ENCODE data around the gene TRAF3IP1.

The TRAF3IP1 gene

GRCh38 chr2:238320246-238320647, at the start of gene TRAF3IP1:
Gene TRAF3IP1, plus strand, starts transcription at chr2:238320518. Its CDS starts 145 bp downstream, at chr2:238320663.
- no peak for TF ChIP-seq GATA2 (IDR thresholded peaks at IDR 0.05; ENCODE audit: low read depth, low read length)
- no peak for TF ChIP-seq GATA3 (IDR thresholded peaks at IDR 0.05; ENCODE audit: low read depth, low read length)

- no peak for TF ChIP-seq GATA3 (IDR thresholded peaks at IDR 0.05; ENCODE audit: low read depth, low read length)
- no peak for TF ChIP-seq GATA2 (IDR thresholded peaks at IDR 0.05; ENCODE audit: low read depth, low read length)
Observed at GRCh38 chr2:238270606-238271005, 49.7 kb upstream of the TRAF3IP1 start.

- TF ChIP-seq GATA2 (IDR thresholded peaks at IDR 0.05; ENCODE audit: low read depth, low read length) = no peak
Observed at GRCh38 chr2:238271061-238271554, 49.2 kb upstream of the TRAF3IP1 start.

GRCh38 chr2:238272156-238272555, 48.2 kb upstream of the TRAF3IP1 start:
- TF ChIP-seq GATA2 (IDR thresholded peaks at IDR 0.05; ENCODE audit: low read depth, low read length) (no peak), GATA3 (IDR thresholded peaks at IDR 0.05; ENCODE audit: low read depth, low read length) (no peak)

GRCh38 chr2:238274152-238274865, 46.0 kb upstream of the TRAF3IP1 start:
- TF ChIP-seq GATA3 (IDR thresholded peaks at IDR 0.05; ENCODE audit: low read depth, low read length) (no peak), GATA2 (IDR thresholded peaks at IDR 0.05; ENCODE audit: low read depth, low read length) (no peak)

- TF ChIP-seq GATA2 (IDR thresholded peaks at IDR 0.05; ENCODE audit: low read depth, low read length) (no peak), GATA3 (IDR thresholded peaks at IDR 0.05; ENCODE audit: low read depth, low read length) (no peak)
Observed at GRCh38 chr2:238277695-238278094, 42.6 kb upstream of the TRAF3IP1 start.

- TF ChIP-seq GATA2 (IDR thresholded peaks at IDR 0.05; ENCODE audit: low read depth, low read length) (no peak), GATA3 (IDR thresholded peaks at IDR 0.05; ENCODE audit: low read depth, low read length) (no peak)
Observed at GRCh38 chr2:238278626-238279323, 41.5 kb upstream of the TRAF3IP1 start.

GRCh38 chr2:238279324-238279682, 41.0 kb upstream of the TRAF3IP1 start:
- TF ChIP-seq GATA3 (IDR thresholded peaks at IDR 0.05; ENCODE audit: low read depth, low read length) = no peak
- TF ChIP-seq GATA2 (IDR thresholded peaks at IDR 0.05; ENCODE audit: low read depth, low read length) = no peak

GRCh38 chr2:238280083-238280825, 40.1 kb upstream of the TRAF3IP1 start:
- TF ChIP-seq GATA2 (IDR thresholded peaks at IDR 0.05; ENCODE audit: low read depth, low read length) (no peak), GATA3 (IDR thresholded peaks at IDR 0.05; ENCODE audit: low read depth, low read length) (no peak)

GRCh38 chr2:238281826-238282480, 38.4 kb upstream of the TRAF3IP1 start:
- TF ChIP-seq GATA3 (IDR thresholded peaks at IDR 0.05; ENCODE audit: low read depth, low read length) (no peak), GATA2 (IDR thresholded peaks at IDR 0.05; ENCODE audit: low read depth, low read length) (no peak)

GRCh38 chr2:238282861-238283738, 37.2 kb upstream of the TRAF3IP1 start:
- no peak for TF ChIP-seq GATA3 (IDR thresholded peaks at IDR 0.05; ENCODE audit: low read depth, low read length)
- no peak for TF ChIP-seq GATA2 (IDR thresholded peaks at IDR 0.05; ENCODE audit: low read depth, low read length)

- TF ChIP-seq GATA2 (IDR thresholded peaks at IDR 0.05; ENCODE audit: low read depth, low read length) = no peak
- no peak for TF ChIP-seq GATA3 (IDR thresholded peaks at IDR 0.05; ENCODE audit: low read depth, low read length)
Observed at GRCh38 chr2:238284802-238285515, 35.4 kb upstream of the TRAF3IP1 start.
